Measurements from ENCODE around the gene TRAPPC6A. TPM values are rescaled to one million over a fixed set of nuclear protein-coding genes. Genes with fewer than 3 reads are reported as not detected.

Gene TRAPPC6A
- total RNA-seq, 1 donor from 2014 or later: 42.8 TPM

GRCh38 chr19:45125975-45126493, 52.0 kb downstream of the TRAPPC6A start:
- TF ChIP-seq CTCF (IDR thresholded peaks at IDR 0.05; ENCODE audit: unreplicated experiment): peak; percentile 77
- no peaks in the 10 kb centered on the region for H3K9me3 Mint-ChIP-seq
- peak; percentile 43 to 72 for DNase-seq (ENCODE audit: low spot score in 2 of 2, unreplicated experiment in 2 of 2)
- H3K36me3 Mint-ChIP-seq: no peaks in the 10 kb centered on the region
- no peak overlapping the region for H3K27ac Mint-ChIP-seq
- peaks cover 31% of the 10 kb centered on the region for H3K4me1 Mint-ChIP-seq
- H3K4me3 Mint-ChIP-seq: no peak overlapping the region
- H3K27me3 Mint-ChIP-seq (ENCODE audit: low read depth): no peaks in the 10 kb centered on the region

DNA sequence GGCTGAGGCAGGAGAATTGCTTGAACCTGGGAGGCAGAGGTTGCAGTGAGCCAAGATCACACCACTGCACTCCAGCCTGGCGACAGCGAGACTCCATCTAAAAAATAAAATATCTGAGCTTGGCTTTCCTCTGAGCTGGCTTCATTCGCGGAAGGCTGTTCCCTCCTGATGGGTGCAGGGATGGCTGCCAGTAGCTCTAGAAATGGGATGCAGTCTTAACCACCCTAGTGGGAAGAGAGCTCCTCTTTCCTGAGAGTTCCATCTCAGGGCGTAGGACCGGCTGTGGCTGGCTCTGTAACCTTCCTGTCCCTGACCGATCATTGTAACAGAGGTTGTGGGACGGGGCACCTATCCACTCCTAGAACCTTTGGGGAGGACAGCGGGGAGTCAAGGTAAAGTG, 52.7 kb downstream of the TRAPPC6A start:
- Mint-ChIP-seq H3K36me3 (no peaks in the 10 kb centered on the region), H3K27me3 (ENCODE audit: low read depth) (no peaks in the 10 kb centered on the region), H3K9me3 (no peaks in the 10 kb centered on the region), H3K4me1 (peaks cover 34% of the 10 kb centered on the region), H3K4me3 (no peak overlapping the region), H3K27ac (no peak overlapping the region)
- no peak for DNase-seq (ENCODE audit: low spot score in 2 of 2, unreplicated experiment in 2 of 2)
- TF ChIP-seq CTCF (IDR thresholded peaks at IDR 0.05; ENCODE audit: unreplicated experiment): no peak

- H3K4me3 Mint-ChIP-seq: no peak overlapping the region
These were observed 54.0 kb downstream of the TRAPPC6A start for GRCh38 chr19:45124021-45124420.

GRCh38 chr19:45123440-45123850, 54.6 kb downstream of the TRAPPC6A start:
- Mint-ChIP-seq H3K9me3 (no peaks in the 10 kb centered on the region), H3K27me3 (ENCODE audit: low read depth) (no peaks in the 10 kb centered on the region), H3K4me1 (peaks cover 34% of the 10 kb centered on the region), H3K4me3 (no peak overlapping the region), H3K36me3 (no peaks in the 10 kb centered on the region), H3K27ac (peak overlapping the region; percentile 97)
- TF ChIP-seq CTCF (IDR thresholded peaks at IDR 0.05; ENCODE audit: unreplicated experiment): no peak
- DNase-seq (ENCODE audit: low spot score in 2 of 2, unreplicated experiment in 2 of 2): peak in 1 of 2 experiments; percentile 59

More at GRCh38 chr19:45124021-45124420, 54.0 kb downstream of the TRAPPC6A start:
- TF ChIP-seq CTCF (IDR thresholded peaks at IDR 0.05; ENCODE audit: unreplicated experiment): no peak
- no peaks in the 10 kb centered on the region for H3K36me3 Mint-ChIP-seq
- H3K27ac Mint-ChIP-seq: peak overlapping the region; percentile 97
- H3K27me3 Mint-ChIP-seq (ENCODE audit: low read depth): no peaks in the 10 kb centered on the region
- no peaks in the 10 kb centered on the region for H3K9me3 Mint-ChIP-seq
- peaks cover 34% of the 10 kb centered on the region for H3K4me1 Mint-ChIP-seq
- no peak for DNase-seq (ENCODE audit: low spot score in 2 of 2, unreplicated experiment in 2 of 2)

GRCh38 chr19:45122832-45123231, 55.2 kb downstream of the TRAPPC6A start:
- Mint-ChIP-seq H3K4me1 (peaks cover 36% of the 10 kb centered on the region), H3K4me3 (no peak overlapping the region), H3K27ac (peak overlapping the region; percentile 97), H3K27me3 (ENCODE audit: low read depth) (no peaks in the 10 kb centered on the region), H3K36me3 (no peaks in the 10 kb centered on the region), H3K9me3 (no peaks in the 10 kb centered on the region)
- no peak for DNase-seq (ENCODE audit: low spot score in 2 of 2, unreplicated experiment in 2 of 2)
- no peak for TF ChIP-seq CTCF (IDR thresholded peaks at IDR 0.05; ENCODE audit: unreplicated experiment)
